Measurements from ENCODE around the gene LRR1.
"Not testable (repeated sequence)": the region's sequence is repeated elsewhere in the genome, so short reads cannot be mapped to it uniquely, and the experiment has no call there.

LRR1 gene

DNA sequence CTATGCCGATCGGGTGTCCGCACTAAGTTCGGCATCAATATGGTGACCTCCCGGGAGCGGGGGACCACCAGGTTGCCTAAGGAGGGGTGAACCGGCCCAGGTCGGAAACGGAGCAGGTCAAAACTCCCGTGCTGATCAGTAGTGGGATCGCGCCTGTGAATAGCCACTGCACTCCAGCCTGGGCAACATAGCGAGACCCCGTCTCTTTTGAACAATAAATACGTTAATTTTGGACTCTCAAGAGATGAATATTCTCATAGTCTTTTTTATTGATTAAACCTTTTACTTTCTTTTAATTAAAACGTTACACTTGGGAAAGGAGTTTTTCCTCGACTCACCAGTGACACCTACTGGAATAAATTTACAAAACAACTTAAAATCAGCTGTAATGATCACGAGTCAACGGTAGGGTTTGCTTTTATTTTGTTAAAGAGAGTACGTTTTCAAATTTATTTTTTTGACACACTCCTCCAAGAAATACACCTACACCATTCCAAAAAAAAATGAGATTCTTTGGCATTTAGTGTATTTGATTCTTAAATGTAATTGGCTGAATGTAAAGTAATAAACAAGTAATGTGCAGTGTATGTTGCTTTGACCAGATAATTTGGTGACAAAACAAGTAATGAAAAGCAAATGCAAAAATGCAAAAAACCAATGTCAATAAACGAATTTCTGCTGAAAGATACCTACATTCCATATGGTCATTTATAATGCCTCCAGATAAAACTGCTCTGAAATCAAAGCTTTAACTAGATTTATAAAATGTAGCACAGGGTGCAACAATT, 11.9 kb upstream of the LRR1 start:
- peak; percentile 30 for DNase-seq

- no peak for DNase-seq
Observed at GRCh38 chr14:49589387-49589786, 9.4 kb upstream of the LRR1 start.

- peak; percentile 69 for DNase-seq
Observed at GRCh38 chr14:49593016-49593415, 5.7 kb upstream of the LRR1 start.

DNA sequence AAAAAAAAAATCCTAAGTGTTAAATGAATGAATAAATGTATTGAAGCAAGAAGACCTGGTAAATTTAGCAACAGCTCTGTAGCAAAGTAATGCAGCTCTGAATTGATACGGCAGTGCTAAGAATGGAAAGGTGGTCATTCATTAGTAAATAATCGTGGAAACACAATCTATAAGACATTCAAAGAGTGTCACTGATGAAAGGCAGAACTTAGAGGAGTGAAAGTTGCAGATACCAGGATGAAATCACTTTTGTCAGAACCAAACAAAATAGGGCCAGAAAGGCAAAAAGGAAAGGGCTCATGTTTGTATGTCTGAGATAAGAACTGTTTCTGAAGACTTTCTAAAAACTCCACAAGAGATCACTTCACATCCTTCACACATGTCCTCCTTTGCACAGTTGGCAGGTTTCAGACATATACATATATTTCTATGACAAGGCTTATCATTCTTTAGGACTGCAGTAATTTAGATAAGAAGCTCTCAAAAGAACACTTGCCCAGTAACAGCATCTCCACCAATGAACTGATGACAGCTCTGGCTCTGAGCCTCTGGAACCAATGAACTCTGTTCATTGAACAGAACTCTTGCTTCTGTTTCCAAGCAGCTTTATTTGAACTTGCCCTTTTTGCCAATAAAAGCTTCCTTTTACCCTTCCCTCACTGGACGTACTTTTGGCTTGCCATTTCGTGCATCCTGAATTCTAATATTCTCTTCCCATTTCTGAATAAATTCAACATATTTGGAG, 4.2 kb upstream of the LRR1 start:
- no peak for DNase-seq

- DNase-seq = no peak
Observed at GRCh38 chr14:49598189-49598484, 603 bp upstream of the LRR1 start.

- no peak for DNase-seq
Observed at GRCh38 chr14:49607583-49607982, 8.8 kb downstream of the LRR1 start.

- no peak for DNase-seq
Observed at GRCh38 chr14:49612251-49612650, 13.5 kb downstream of the LRR1 start.

DNA sequence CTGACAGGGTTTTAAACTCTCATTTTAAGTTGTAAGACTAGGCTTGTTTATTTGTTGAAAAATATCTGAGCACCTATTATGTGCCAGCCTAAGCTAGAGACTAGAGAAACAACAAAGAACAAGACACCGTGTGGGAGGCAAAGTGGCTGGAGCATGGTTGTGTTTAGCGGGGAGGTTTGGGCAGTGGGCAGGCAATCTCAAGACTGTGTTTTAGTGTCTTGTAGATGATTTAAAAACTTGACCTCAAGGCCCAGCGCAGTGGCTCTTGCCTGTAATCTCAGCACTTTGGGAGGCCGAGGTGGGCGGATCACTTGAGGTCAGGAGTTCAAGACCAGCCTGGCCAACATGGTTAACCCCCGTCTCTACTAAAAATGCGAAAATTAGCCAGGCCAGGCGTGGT, 13.9 kb downstream of the LRR1 start:
- DNase-seq = no peak

GRCh38 chr14:49614196-49614595, 15.5 kb downstream of the LRR1 start:
- DNase-seq = no peak

- DNase-seq = no peak
Observed at GRCh38 chr14:49615776-49616175, 17.0 kb downstream of the LRR1 start.

- DNase-seq = no peak
Observed at GRCh38 chr14:49617852-49618519, 19.2 kb downstream of the LRR1 start.

DNA sequence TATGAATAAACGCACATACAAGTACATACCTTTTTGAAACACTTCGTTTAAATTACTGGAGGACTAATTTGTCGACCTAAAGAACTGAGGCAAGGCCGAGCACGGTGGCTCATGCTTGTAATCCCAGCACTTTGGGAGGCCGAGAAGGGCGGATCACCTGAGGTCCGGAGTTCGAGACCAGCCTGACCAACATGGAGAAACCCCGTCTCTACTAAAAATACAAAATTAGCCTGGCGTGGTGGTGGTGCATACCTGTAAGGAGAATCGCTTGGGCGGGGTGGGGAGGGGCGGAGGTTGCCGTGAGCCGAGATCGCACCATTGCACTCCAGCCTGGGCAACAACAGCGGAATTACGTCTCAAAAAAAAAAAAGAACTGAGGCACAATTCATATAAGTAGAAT, 20.5 kb downstream of the LRR1 start:
- not testable (repeated sequence) for DNase-seq

GRCh38 chr14:49619730-49620129, 21.0 kb downstream of the LRR1 start:
- no peak for DNase-seq

DNA sequence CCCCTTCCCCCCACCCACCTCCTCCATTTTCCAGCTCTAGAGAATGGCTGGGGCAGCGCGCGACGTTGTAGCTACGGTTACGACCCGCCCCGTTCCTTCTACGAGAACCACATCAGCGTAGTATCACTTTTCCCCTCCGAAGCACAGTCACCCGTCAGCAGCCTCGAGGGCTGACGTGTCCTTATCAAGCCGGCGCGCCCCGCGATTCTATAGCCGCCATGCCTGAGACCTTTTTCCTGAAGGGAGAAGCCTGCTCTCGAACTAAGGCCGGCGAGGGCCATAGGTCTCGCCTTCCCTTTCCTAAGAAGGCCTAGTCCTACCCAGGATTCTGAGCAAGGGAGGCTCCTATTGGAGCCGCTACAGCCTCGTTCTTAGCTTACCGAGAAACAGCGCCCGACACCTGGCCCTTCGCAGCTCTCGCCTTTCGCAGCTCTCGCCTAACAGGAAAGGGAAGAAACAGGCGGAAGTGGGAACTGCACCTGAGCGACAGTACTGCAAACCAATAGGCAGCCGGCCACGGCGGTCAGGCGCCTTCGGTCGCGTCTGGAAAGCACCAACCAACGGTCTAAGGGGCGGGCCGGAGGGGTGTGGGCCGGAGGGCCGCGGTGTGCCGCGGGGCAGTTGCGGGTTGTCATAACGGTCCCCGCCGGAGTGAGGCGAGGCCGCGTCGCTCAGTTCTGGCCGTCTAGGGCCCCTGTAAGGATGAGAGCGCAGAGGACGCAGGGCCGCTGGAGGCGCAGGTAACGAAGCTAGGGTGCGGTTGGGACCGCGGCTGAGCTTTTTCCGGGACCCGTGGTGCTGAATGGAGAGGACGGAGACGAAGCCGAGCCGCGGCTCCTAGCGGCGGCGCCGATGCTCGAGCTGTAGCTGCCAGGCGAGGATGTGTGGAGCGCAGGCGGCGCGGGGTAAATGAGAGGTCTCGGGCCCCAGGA, 21.7 kb downstream of the LRR1 start, which contains the start of the genes MGAT2 and RPL36AL:
TSS of gene MGAT2 (plus strand) at position 618 of the 932 bp plus-strand sequence. CDS start 470 bp downstream, outside the sequence.
TSS of gene RPL36AL (minus strand) at position 445 of the 932 bp plus-strand sequence. CDS start 1,522 bp downstream, outside the sequence.
- peak; percentile 99 for DNase-seq

DNA sequence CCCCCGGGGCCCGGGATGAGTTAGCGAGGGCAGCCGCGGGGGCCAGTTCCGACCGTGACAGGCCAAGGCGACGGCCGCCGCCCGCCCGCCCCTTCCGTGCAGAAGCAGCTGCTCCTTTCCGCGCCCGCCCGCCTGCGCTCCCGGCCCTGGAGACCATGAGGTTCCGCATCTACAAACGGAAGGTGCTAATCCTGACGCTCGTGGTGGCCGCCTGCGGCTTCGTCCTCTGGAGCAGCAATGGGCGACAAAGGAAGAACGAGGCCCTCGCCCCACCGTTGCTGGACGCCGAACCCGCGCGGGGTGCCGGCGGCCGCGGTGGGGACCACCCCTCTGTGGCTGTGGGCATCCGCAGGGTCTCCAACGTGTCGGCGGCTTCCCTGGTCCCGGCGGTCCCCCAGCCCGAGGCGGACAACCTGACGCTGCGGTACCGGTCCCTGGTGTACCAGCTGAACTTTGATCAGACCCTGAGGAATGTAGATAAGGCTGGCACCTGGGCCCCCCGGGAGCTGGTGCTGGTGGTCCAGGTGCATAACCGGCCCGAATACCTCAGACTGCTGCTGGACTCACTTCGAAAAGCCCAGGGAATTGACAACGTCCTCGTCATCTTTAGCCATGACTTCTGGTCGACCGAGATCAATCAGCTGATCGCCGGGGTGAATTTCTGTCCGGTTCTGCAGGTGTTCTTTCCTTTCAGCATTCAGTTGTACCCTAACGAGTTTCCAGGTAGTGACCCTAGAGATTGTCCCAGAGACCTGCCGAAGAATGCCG, 22.6 kb downstream of the LRR1 start:
- no peak for DNase-seq

DNA sequence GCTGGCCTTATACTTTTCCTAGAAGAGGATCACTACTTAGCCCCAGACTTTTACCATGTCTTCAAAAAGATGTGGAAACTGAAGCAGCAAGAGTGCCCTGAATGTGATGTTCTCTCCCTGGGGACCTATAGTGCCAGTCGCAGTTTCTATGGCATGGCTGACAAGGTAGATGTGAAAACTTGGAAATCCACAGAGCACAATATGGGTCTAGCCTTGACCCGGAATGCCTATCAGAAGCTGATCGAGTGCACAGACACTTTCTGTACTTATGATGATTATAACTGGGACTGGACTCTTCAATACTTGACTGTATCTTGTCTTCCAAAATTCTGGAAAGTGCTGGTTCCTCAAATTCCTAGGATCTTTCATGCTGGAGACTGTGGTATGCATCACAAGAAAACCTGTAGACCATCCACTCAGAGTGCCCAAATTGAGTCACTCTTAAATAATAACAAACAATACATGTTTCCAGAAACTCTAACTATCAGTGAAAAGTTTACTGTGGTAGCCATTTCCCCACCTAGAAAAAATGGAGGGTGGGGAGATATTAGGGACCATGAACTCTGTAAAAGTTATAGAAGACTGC, 23.4 kb downstream of the LRR1 start:
- no peak for DNase-seq

DNA sequence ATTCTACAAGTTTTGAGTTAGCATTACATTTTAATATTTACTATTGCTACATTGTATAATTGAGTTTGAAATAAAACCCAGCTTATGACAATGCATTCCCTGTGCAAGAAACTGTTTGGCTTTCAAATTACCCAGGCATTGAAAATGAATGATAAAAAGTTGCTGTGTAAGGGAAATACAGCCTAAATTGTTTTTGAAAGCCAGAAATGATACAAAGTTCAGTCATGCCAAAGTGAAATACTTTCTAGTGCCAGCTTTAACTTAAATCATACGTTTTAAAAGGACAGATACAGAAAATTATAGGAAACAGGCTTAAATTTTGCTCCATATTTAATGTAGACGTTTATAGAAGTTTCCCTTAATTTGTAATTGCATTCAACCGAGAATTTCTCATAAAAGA, 24.6 kb downstream of the LRR1 start:
- DNase-seq = no peak

DNA sequence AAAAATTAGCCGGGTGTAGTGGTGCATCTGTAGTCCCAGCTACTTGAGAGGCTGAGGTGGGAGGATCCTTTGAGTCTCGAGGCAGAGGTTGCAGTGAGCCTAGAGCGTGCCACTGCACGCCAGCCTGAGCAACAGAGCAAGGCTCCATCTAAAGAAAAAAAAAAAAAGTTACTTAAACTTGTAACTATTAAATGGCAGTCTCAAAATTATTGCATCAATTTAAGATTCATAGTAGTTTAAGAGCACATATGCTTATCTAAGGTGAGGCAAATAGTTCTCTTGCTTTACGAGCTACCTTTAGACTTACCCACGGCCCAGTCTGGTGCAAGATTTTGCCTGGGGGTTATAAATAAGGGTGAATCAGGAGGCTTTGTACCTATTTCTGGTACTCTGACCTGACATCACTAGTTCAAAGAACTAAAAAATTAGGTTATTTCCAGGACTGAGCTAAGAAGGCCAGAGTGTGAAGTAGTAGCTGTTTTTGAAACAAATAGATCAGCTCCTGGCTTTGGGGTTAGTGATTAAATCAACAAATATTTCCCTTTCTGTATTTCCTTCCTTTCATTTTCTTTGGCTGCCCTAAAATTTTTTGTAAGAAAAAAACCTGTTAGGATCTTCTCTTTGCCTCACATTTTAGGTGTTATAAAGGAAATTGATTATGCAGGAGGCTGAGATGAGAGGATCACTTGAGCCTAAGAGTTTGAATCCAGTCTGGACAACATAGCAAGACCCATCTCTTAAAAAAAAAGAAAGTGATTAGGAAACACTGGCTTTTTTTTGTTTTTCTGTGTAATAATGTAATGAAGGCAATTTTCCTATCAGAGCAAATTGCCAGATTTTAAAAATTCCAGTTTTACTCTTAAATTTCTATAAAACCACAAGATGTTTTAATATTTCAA, 25.4 kb downstream of the LRR1 start:
- no peak for DNase-seq

DNA sequence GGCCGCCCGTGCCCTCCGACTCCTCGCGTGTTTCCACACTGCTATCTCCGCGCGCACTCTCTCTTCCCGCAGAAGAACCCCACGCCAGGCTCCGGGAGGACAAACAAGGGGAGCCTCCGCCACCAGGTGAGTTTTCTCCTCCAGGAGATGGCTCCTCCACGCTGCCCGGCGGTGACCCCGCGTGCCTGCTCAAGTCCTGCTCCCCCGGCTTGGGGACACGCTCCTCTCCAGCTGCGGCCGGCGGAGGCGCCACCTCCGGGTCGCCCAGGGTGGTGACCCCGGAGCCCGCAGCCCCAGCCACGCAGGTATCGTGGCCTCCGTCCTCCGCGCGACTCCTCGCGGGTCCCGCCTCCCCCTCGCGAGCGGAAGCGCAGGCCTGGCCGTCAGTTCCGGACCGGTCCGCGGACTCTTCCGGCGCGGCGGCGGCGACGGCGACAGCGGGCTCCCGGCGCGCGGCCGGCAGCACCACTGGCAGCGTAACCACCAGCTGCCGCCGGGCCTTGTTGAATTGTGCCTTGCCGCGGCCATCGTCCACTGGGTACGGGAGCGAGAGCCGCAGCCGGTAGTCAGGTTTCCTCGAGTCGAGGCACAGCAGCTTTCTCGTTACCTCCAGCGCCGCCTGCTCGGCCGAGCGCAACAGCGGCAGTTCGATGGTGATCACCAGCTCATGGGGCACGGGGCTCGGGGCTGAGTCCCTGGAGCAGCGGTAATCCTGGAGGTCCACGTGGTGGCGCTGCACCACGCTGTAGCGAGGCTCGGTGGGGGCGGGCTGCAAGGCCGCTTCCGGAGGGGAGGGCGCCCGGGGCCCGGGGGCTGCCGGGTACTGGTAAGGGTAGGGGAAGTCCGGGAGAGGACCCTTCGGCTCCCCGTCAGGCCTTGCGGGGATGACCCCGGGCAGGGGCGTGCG, 35.2 kb downstream of the LRR1 start:
- DNase-seq = peak; percentile 88

All from amniotic stem cell (primary cell).